ENCODE data around the gene NAP1L4.

NAP1L4 gene

DNA sequence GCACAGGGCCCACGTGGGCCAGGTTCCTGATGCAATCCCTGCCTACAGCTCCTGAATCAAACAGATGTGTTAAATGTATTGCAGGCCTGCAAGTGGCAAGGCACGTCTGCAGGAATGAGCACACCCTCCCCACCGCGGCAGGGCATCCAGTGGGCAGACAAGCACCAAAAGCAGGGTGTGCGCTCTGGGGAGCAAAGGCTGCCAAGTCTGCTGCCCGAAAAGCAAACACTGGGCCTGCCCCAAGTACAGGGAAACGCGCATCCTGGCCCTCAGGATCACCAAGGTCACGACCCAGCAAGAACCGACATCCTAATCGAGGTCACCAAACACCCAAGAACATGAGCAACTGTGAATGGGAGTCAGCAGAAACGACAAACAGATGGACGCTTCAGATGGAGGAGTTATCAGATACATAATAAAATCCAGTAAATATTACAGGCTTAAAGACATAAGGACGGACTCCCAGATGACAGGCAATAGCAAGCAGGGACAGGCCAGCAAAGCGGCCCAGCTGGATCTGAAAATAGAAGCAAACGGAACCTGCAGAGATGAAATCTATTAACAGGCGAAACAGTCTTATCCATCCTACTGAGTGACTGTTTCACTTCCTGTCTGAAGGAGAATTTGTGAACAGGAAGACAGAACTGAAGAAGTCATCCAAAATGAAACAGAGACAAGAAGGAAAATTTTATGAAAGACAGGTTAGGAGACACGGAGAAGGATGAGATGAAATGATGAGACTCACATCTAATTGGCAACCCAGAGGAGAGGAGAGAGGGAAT lies 38.4 kb upstream of the NAP1L4 start:
- TF ChIP-seq, protein P1, sequence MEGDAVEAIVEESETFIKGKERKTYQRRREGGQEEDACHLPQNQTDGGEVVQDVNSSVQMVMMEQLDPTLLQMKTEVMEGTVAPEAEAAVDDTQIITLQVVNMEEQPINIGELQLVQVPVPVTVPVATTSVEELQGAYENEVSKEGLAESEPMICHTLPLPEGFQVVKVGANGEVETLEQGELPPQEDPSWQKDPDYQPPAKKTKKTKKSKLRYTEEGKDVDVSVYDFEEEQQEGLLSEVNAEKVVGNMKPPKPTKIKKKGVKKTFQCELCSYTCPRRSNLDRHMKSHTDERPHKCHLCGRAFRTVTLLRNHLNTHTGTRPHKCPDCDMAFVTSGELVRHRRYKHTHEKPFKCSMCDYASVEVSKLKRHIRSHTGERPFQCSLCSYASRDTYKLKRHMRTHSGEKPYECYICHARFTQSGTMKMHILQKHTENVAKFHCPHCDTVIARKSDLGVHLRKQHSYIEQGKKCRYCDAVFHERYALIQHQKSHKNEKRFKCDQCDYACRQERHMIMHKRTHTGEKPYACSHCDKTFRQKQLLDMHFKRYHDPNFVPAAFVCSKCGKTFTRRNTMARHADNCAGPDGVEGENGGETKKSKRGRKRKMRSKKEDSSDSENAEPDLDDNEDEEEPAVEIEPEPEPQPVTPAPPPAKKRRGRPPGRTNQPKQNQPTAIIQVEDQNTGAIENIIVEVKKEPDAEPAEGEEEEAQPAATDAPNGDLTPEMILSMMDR (IDR thresholded peaks at IDR 0.05), result no peak
- Histone ChIP-seq H3K4me3 (no peak overlapping the region), H3K27ac (no peak overlapping the region)
- DNase-seq (ENCODE audit: low spot score), result no peak

DNA sequence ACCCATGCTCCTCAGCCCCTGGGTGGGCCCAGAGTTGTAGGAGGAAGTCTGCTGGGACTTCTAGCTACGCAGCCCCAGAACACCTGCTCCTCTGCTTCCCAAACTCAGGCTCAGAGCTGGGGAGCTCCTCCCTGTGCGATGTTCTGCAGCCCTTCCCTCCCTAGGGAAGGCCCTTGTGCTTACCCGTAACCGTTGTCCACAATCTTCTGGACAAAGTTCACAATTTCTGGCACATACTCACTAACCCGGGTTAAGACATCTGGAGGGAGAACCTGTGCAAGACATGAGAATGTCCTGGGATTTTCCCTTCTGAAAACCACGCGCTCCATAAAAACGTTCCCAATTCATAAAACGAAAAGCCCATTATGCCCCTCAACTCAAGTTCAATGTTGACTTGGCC lies 36.7 kb upstream of the NAP1L4 start:
- TF ChIP-seq, protein P1 (IDR thresholded peaks at IDR 0.05), result no peak
- DNase-seq (ENCODE audit: low spot score), result no peak
- Histone ChIP-seq H3K4me3 (no peak overlapping the region), H3K27ac (no peak overlapping the region)

DNA sequence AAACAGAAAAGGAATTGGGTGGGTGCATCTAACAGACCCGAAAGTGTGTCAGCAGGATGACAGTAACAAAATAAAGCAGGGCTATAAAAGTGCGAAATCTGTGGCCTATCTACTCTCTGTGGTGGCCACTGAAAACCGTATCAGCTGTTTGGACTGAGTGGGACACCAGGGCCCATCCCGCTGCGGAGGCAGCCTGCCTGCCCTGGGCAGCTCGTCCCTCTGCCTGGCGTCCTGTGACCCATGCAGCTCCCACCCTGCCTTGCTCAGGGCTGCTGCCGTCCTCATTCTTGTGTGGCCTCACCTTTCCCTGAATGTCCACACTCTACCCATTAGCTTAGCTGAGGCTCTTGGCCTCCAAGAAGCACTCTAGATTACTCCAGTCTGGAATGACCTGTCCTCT lies 34.7 kb upstream of the NAP1L4 start:
- TF ChIP-seq, protein P1 (IDR thresholded peaks at IDR 0.05), result no peak
- no peak for DNase-seq (ENCODE audit: low spot score)
- Histone ChIP-seq H3K27ac (no peak overlapping the region), H3K4me3 (no peak overlapping the region)

DNA sequence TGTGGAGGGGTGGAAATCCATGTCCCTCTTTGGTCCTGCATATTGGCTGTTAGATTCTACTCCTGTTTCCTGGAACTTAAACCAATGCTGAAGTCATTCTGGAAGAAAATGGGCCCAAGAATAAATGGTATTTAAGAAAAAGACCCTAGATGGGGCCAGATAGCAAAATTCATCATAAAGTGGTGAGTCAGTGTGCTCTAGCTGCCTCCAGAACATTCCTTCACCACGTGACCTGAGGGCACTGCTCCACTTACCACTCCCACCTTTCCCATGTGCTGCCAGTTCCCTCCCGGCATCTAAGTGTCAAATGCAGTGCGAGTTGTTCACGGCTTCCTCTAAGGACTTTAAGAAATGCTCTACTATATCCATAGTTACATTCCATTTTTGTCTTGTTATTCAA lies 30.9 kb upstream of the NAP1L4 start:
- DNase-seq (ENCODE audit: low spot score), result no peak
- H3K4me3 ChIP-seq, result no peak overlapping the region
- H3K27ac ChIP-seq, result no peak overlapping the region
- TF ChIP-seq, protein P1 (IDR thresholded peaks at IDR 0.05), result no peak

DNA sequence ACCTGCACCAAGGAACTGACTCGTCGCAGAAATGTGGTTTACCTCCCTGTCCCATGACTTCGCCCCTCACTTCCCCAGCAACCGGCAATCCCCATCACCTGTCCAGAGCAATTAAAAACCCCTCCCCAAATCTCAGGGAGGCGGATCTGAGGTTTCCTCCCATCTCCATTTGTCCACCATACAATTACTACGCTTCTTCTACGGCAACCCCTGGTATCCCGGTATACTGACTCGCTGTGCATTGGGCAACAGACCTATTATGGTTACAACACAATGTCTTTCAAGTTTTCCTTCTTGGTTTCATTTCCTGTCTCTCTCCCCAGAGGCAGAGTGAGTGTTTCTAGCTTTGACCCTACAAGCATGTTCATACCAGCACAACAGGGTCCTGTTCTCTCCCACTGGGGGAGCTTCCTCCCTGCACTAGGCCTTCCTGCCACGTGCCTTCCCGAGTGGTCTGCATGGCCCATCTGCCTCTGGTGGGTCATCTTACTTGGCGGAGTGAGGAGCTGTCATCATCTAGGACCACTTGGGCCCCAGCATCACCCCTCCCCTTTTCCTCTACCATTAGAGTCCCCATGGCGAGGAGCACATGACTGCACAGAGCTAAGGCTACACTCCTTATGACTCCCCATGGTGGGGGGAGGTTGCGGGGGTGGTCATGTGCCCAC lies 30.3 kb upstream of the NAP1L4 start:
- TF ChIP-seq, protein P1 (IDR thresholded peaks at IDR 0.05), result no peak
- no peak overlapping the region for H3K27ac ChIP-seq
- H3K4me3 ChIP-seq, result no peak overlapping the region
- no peak for DNase-seq (ENCODE audit: low spot score)

DNA sequence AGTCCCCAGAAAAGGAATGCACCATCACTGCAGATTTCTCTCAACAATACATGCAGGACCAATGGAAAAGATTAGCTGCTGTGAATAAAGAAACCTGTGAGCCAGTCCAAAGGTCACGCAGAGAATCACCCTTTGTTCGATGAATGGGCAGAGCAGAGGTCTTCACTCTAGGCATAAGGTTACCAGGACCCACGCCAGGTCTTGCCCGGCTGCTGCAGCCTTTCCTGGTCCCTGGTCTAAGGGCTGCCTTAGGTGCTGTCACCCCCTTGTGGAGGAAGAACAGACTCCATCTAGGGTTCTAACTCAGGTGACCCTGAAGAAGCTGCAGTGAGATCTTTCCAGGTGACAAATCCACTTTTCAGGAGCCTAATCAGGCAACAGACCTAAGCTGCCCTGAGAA lies 29.0 kb upstream of the NAP1L4 start:
- TF ChIP-seq, protein P1 (IDR thresholded peaks at IDR 0.05), result no peak
- no peak for DNase-seq (ENCODE audit: low spot score)
- Histone ChIP-seq H3K27ac (no peak overlapping the region), H3K4me3 (no peak overlapping the region)

DNA sequence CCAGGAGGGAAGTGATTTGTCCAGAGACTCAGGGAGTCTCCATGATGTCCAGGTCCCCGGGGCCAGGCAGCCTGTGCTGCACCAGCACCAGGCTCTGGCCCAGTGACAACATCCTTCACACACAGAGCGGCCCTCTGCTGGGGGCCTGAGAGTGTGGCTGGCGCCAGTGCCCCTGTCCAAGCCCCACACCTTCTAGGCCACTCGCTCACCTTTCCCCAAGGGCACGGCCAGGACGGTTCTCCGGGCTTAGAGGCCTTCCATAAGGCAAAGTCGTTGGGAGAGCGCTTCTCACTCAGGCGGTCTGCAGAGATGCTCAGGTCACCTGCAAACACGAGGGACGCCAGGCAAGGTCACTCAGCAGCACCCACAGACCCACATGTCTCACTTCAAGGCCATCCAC lies 27.9 kb upstream of the NAP1L4 start:
- TF ChIP-seq, protein P1 (IDR thresholded peaks at IDR 0.05), result no peak
- H3K4me3 ChIP-seq, result no peak overlapping the region
- H3K27ac ChIP-seq, result no peak overlapping the region
- DNase-seq (ENCODE audit: low spot score), result no peak

Measured in coronary artery (tissue), 2 donors.